Measurements from ENCODE around the gene WRAP73. TPM values are rescaled to one million over a fixed set of nuclear protein-coding genes. Genes with fewer than 3 reads are reported as not detected.

The WRAP73 gene
- total RNA-seq, 1 experiment from 2014 or later = 25.3 TPM

- intact Hi-C loops (cut with micrococcal nuclease) = no loop called here
- Mint-ChIP-seq H3K9me3 (ENCODE audit: unreplicated experiment) (no peaks in the 10 kb centered on the region), H3K27ac (ENCODE audit: low read depth, unreplicated experiment) (no peak overlapping the region), H3K4me1 (ENCODE audit: insufficient read depth, unreplicated experiment) (no peaks in the 10 kb centered on the region), H3K4me3 (ENCODE audit: unreplicated experiment) (no peak overlapping the region), H3K27me3 (ENCODE audit: insufficient read depth, unreplicated experiment) (no peaks in the 10 kb centered on the region), H3K36me3 (ENCODE audit: insufficient read depth, unreplicated experiment) (no peaks in the 10 kb centered on the region)
- POLR2A ChIA-PET = interaction anchor here (0.7 kb wide), 1 partner anchor 27 kb away, joined by 3 read pairs; no protein-coding TSS in a partner anchor
- no peak for DNase-seq (ENCODE audit: unreplicated experiment)
- no TSS peak for BruUV-seq (replicated peaks)
- CTCF ChIA-PET = no interaction called here
- TF ChIP-seq, protein P1, sequence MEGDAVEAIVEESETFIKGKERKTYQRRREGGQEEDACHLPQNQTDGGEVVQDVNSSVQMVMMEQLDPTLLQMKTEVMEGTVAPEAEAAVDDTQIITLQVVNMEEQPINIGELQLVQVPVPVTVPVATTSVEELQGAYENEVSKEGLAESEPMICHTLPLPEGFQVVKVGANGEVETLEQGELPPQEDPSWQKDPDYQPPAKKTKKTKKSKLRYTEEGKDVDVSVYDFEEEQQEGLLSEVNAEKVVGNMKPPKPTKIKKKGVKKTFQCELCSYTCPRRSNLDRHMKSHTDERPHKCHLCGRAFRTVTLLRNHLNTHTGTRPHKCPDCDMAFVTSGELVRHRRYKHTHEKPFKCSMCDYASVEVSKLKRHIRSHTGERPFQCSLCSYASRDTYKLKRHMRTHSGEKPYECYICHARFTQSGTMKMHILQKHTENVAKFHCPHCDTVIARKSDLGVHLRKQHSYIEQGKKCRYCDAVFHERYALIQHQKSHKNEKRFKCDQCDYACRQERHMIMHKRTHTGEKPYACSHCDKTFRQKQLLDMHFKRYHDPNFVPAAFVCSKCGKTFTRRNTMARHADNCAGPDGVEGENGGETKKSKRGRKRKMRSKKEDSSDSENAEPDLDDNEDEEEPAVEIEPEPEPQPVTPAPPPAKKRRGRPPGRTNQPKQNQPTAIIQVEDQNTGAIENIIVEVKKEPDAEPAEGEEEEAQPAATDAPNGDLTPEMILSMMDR (IDR thresholded peaks at IDR 0.05; ENCODE audit: unreplicated experiment) = no peak
Measured at GRCh38 chr1:3596663-3597598, 53.0 kb downstream of the WRAP73 start.

DNA sequence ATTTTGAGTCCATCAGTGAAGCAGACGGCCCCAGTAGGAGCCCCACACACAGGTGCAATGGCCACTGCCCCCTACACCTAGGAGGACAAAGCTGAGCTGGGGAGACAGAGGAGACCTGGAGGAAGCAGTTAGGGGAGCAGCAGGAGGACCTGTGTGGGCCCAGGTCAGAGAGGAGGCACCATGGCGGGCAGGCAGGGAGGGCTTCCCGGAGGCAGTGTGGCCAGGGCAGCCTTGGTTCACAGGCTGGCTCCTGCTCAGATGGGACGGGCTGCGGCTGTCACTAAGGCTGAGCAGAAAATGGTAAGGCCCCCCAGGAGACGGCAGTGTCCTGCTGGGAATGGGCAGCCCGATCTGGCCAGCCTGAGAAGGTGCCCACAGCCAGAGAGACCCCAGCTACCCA is 54.0 kb downstream of the WRAP73 start:
- Mint-ChIP-seq H3K27ac (ENCODE audit: low read depth, unreplicated experiment) (no peak overlapping the region), H3K4me1 (ENCODE audit: insufficient read depth, unreplicated experiment) (no peaks in the 10 kb centered on the region), H3K36me3 (ENCODE audit: insufficient read depth, unreplicated experiment) (no peaks in the 10 kb centered on the region), H3K9me3 (ENCODE audit: unreplicated experiment) (no peaks in the 10 kb centered on the region), H3K27me3 (ENCODE audit: insufficient read depth, unreplicated experiment) (no peaks in the 10 kb centered on the region), H3K4me3 (ENCODE audit: unreplicated experiment) (no peak overlapping the region)
- intact Hi-C loops (cut with micrococcal nuclease) = no loop called here
- no peak for DNase-seq (ENCODE audit: unreplicated experiment)
- BruUV-seq (replicated peaks) = no TSS peak
- TF ChIP-seq, protein P1 (IDR thresholded peaks at IDR 0.05; ENCODE audit: unreplicated experiment) = no peak
- ChIA-PET CTCF (interaction anchor here (0.6 kb wide), 1 partner anchor 180 kb away, joined by 3 read pairs; no protein-coding TSS in a partner anchor), POLR2A (no interaction called here)

GRCh38 chr1:3594706-3595377 is 55.1 kb downstream of the WRAP73 start:
- intact Hi-C loops (cut with micrococcal nuclease) = no loop called here
- no TSS peak for BruUV-seq (replicated peaks)
- ChIA-PET POLR2A (no interaction called here), CTCF (interaction anchor here (0.5 to 1.5 kb wide), 3 partner anchors 20 to 29 kb away, joined by 3 to 6 read pairs (median 3); no protein-coding TSS in a partner anchor)
- Mint-ChIP-seq H3K4me1 (ENCODE audit: insufficient read depth, unreplicated experiment) (no peaks in the 10 kb centered on the region), H3K27me3 (ENCODE audit: insufficient read depth, unreplicated experiment) (no peaks in the 10 kb centered on the region), H3K4me3 (ENCODE audit: unreplicated experiment) (no peak overlapping the region), H3K9me3 (ENCODE audit: unreplicated experiment) (no peaks in the 10 kb centered on the region), H3K36me3 (ENCODE audit: insufficient read depth, unreplicated experiment) (no peaks in the 10 kb centered on the region), H3K27ac (ENCODE audit: low read depth, unreplicated experiment) (no peak overlapping the region)
- TF ChIP-seq, protein P1 (IDR thresholded peaks at IDR 0.05; ENCODE audit: unreplicated experiment) = no peak
- no peak for DNase-seq (ENCODE audit: unreplicated experiment)

GRCh38 chr1:3593745-3594144 is 56.2 kb downstream of the WRAP73 start:
- CTCF ChIA-PET = interaction anchor here (0.6 to 1.5 kb wide), 2 partner anchors 21 to 128 kb away, joined by 4 to 6 read pairs; no protein-coding TSS in a partner anchor
- Mint-ChIP-seq H3K36me3 (ENCODE audit: insufficient read depth, unreplicated experiment) (no peaks in the 10 kb centered on the region), H3K9me3 (ENCODE audit: unreplicated experiment) (no peaks in the 10 kb centered on the region), H3K27me3 (ENCODE audit: insufficient read depth, unreplicated experiment) (no peaks in the 10 kb centered on the region), H3K27ac (ENCODE audit: low read depth, unreplicated experiment) (no peak overlapping the region), H3K4me3 (ENCODE audit: unreplicated experiment) (no peak overlapping the region), H3K4me1 (ENCODE audit: insufficient read depth, unreplicated experiment) (no peaks in the 10 kb centered on the region)
- DNase-seq (ENCODE audit: unreplicated experiment) = no peak
- intact Hi-C loops (cut with micrococcal nuclease) = no loop called here
- no TSS peak for BruUV-seq (replicated peaks)
- POLR2A ChIA-PET = no interaction called here
- TF ChIP-seq, protein P1 (IDR thresholded peaks at IDR 0.05; ENCODE audit: unreplicated experiment) = no peak
